GM12878 (cell line): ENCODE data around the gene HPF1. TPM values are rescaled to one million over a fixed set of nuclear protein-coding genes. Genes with fewer than 3 reads are reported as not detected.

ENCODE experiments used
- ATAC-seq: fragments of 200-7000 bp; cut with Tn5 transposase; 3 replicates; pipeline ENCODE4 v1.9.1; 2020; ENCODE audit warnings: mild to moderate bottlenecking, moderate library complexity
- BruUV-seq: library from RNA; stranded (reverse); fragments of 400-500 nt; replicated peaks from 2 replicates; lab custom pipeline; 2021; lab: Mats Ljungman, UMichigan
- CTCF ChIA-PET: fragments of 300-600 bp; sonication (Branson Sonifier 250); formaldehyde crosslinking; extraction: SDS; loops from one replicate; lab custom pipeline; 2021; ENCODE audit warnings: inconsistent platforms; lab: Yijun Ruan, JAX
- POLR2A ChIA-PET: fragments of 350-600 bp; formaldehyde crosslinking; extraction: SDS; loops from one replicate; lab custom pipeline; 2021; ENCODE audit warnings: inconsistent platforms; lab: Charles Lee
- RAD21 ChIA-PET: fragments of 300-600 bp; sonication (Branson Sonifier 250); formaldehyde crosslinking; loops from one replicate; lab custom pipeline; 2023; ENCODE audit warnings: antibody characterized with exemption; ENCODE audit not compliant: unreplicated experiment; lab: Charles Lee
- SMC1A ChIA-PET: fragments of 300-600 bp; sonication (Branson Sonifier 250); formaldehyde crosslinking; loops from one replicate; lab custom pipeline; 2023; ENCODE audit not compliant: unreplicated experiment, uncharacterized antibody; lab: Charles Lee
- DNase-seq: peaks from one replicate; pipeline ENCODE4 v3.0.0-alpha.2; 2011; ENCODE audit warnings: low read depth, low spot score
- FAIRE-seq: peaks from 3 replicates; lab custom pipeline; 2011; peaks lifted over from hg19 to GRCh38; lab: Jason Lieb, UNC
- H2AFZ ChIP-seq: 2 replicates; pipeline ENCODE4 v1.6.0; 2011; ENCODE audit warnings: low read depth, low read length, control low read depth; ENCODE audit not compliant: control insufficient read depth
- H3K27ac ChIP-seq: 2 replicates; pipeline ENCODE4 v1.5.1; 2011; ENCODE audit warnings: control low read depth; ENCODE audit not compliant: control insufficient read depth, insufficient read depth
- H3K27me3 ChIP-seq, 2 experiments: replicated peaks in 1 of 2; 2 replicates each; pipeline versions ENCODE4 v1.6.0 to v1.6.1; 2011; ENCODE audit warnings: low read length in 1 of 2; ENCODE audit not compliant: control insufficient read depth in 2 of 2, insufficient read depth in 2 of 2
- H3K36me3 ChIP-seq, 2 experiments: 2 replicates each; pipeline ENCODE4 v1.5.1; 2011; ENCODE audit warnings: low read length in 1 of 2; ENCODE audit not compliant: control insufficient read depth in 2 of 2, insufficient read depth in 2 of 2
- H3K4me1 ChIP-seq: 2 replicates; pipeline ENCODE4 v1.6.1; 2011; ENCODE audit warnings: mild to moderate bottlenecking, low read length, moderate library complexity, mixed read lengths; ENCODE audit not compliant: control insufficient read depth, insufficient read depth
- H3K4me2 ChIP-seq: 2 replicates; pipeline ENCODE4 v1.6.0; 2011; ENCODE audit warnings: control low read depth; ENCODE audit not compliant: control insufficient read depth, insufficient read depth
- H3K4me3 ChIP-seq: fragments of 200-600 bp; sonication (generic); 2 replicates; pipeline ENCODE4 v1.5.1; 2016
- H3K79me2 ChIP-seq: 2 replicates; pipeline ENCODE4 v1.6.0; 2011; ENCODE audit warnings: low read length; ENCODE audit not compliant: control insufficient read depth, insufficient read depth
- H3K9ac ChIP-seq: 2 replicates; pipeline ENCODE4 v1.8.0; 2011; ENCODE audit warnings: low read length, control low read depth, mixed read lengths; ENCODE audit not compliant: control insufficient read depth, insufficient read depth
- H3K9me3 ChIP-seq: replicated peaks from 3 replicates; pipeline ENCODE4 v1.5.1; 2011; ENCODE audit warnings: mild to moderate bottlenecking, low read length; ENCODE audit not compliant: control insufficient read depth, insufficient read depth
- H4K20me1 ChIP-seq: 2 replicates; pipeline ENCODE4 v1.6.0; 2011; ENCODE audit not compliant: control insufficient read depth, insufficient read depth
- BRCA1 ChIP-seq: IDR thresholded peaks from 2 replicates; pipeline ENCODE4 v1.6.1; 2011; ENCODE audit warnings: low read depth, low read length, improper control_type of control experiment
- CHD4 ChIP-seq: fragments of 200-600 bp; sonication (generic); IDR thresholded peaks from 2 replicates; pipeline ENCODE4 v1.6.1; 2016; ENCODE audit warnings: mild to moderate bottlenecking
- CTCF ChIP-seq, 3 experiments: IDR thresholded peaks in 2 of 3; conservative IDR thresholded peaks in 1 of 3; 2 replicates each; pipeline ENCODE4 v1.5.1; 2011; ENCODE audit warnings: low read depth in 3 of 3, low read length in 3 of 3, mild to moderate bottlenecking in 3 of 3, control low read depth in 2 of 3, moderate library complexity in 2 of 3, inconsistent platforms in 1 of 3, mixed read lengths in 1 of 3; ENCODE audit not compliant: control insufficient read depth in 2 of 3, insufficient read depth in 1 of 3; ENCODE audit errors: extremely low read depth in 1 of 3
- GABPA ChIP-seq: IDR thresholded peaks from 2 replicates; pipeline ENCODE4 v1.6.1; 2014; ENCODE audit warnings: antibody characterized with exemption, low read depth, mild to moderate bottlenecking, inconsistent platforms
- HDAC6 ChIP-seq: fragments of 200-600 bp; sonication (generic); IDR thresholded peaks from one replicate; pipeline ENCODE4 v1.8.0; 2017; ENCODE audit warnings: antibody characterized with exemption; ENCODE audit not compliant: unreplicated experiment
- MTA3 ChIP-seq: IDR thresholded peaks from 2 replicates; pipeline ENCODE4 v1.6.1; 2012; ENCODE audit warnings: low read length, inconsistent platforms, borderline replicate concordance
- NRF1 ChIP-seq: conservative IDR thresholded peaks from 2 replicates; pipeline ENCODE4 v1.6.1; 2011; ENCODE audit warnings: mild to moderate bottlenecking, low read depth, low read length, improper control_type of control experiment
- POLR2A ChIP-seq: IDR thresholded peaks from 2 replicates; pipeline ENCODE4 v1.6.1; 2011; ENCODE audit warnings: low read depth, mild to moderate bottlenecking, low read length
- RAD21 ChIP-seq: IDR thresholded peaks from 2 replicates; pipeline ENCODE4 v1.6.1; 2011; ENCODE audit warnings: mild to moderate bottlenecking, low read depth, low read length, moderate library complexity; ENCODE audit not compliant: insufficient read depth
- RFX5 ChIP-seq: IDR thresholded peaks from 2 replicates; pipeline ENCODE4 v1.6.1; 2011; ENCODE audit warnings: low read depth, low read length, improper control_type of control experiment
- STAT1 ChIP-seq: fragments of 450-650 bp; conservative IDR thresholded peaks from 2 replicates; pipeline ENCODE4 v1.6.1; 2014; ENCODE audit warnings: antibody characterized with exemption, mild to moderate bottlenecking
- ZNF207 ChIP-seq: fragments of 450-650 bp; IDR thresholded peaks from 2 replicates; pipeline ENCODE4 v1.6.1; 2014; ENCODE audit warnings: antibody characterized with exemption, mild to moderate bottlenecking, borderline replicate concordance
- WGBS: methylation state at CpG from one replicate; pipeline ENCODE4 v1.1.6; 2016; ENCODE audit warnings: low lambda C conversion rate; ENCODE audit not compliant: insufficient replicate concordance, insufficient coverage; ENCODE audit errors: missing lambda C conversion rate; 5-methylcytosine and 5-hydroxymethylcytosine counted together
- in situ Hi-C: fragments of 300-500 bp; cut with MboI; formaldehyde crosslinking; loops from 9 replicates; pipeline ENCODE4 v1.14.3; 2018; ENCODE audit warnings: mixed read lengths
- intact Hi-C: fragments of 100-400 bp; cut with micrococcal nuclease; formaldehyde crosslinking; loops from one replicate; pipeline ENCODE4 v1.14.2; 2022; ENCODE audit not compliant: unreplicated experiment
- polyA plus RNA-seq, 11 experiments: library from polyadenylated mRNA; depleted of rRNA in 4 of 11; unstranded in 6 of 11; stranded (reverse) in 5 of 11; fragments of >200 nt; fragmentation: Nextera tagmentation in 4 of 11; fragmentation: Illumina TruSeq in 1 of 11; extraction: Ambion mirVana in 4 of 11; extraction: Trizol in 1 of 11; gene quantifications; 1 replicate in 1 of 11; 2 replicates in 10 of 11; pipeline versions ENCODE4 v1.2.1 to v1.2.3, GENCODE V29; 2011 to 2016; ENCODE audit warnings: inconsistent platforms in 2 of 11, missing spikeins in 2 of 11, low read depth in 1 of 11
- total RNA-seq, 4 experiments: library from RNA; depleted of rRNA in 3 of 4; stranded (reverse); fragments of >200 nt in 3 of 4; fragmentation: Illumina TruSeq in 1 of 4; extraction: Trizol in 1 of 4; gene quantifications; 2 replicates each; pipeline versions ENCODE4 v1.2.1 to v1.2.3, GENCODE V29; 2013 to 2021
- TF ChIP-seq, protein P1 (sequence below): fragments of 450-650 bp; formaldehyde crosslinking; IDR thresholded peaks from 2 replicates; pipeline ENCODE4 v1.4.0; 2022; ENCODE audit warnings: mild to moderate bottlenecking, moderate library complexity

The HPF1 gene
- total and polyA plus RNA-seq, 10 of the 15 experiments (the other 5 are each of a cell fraction or from before 2014, with no cell fraction given) = 31.2 to 93.5 (median 48.7) TPM

GRCh38 chr4:169791062-169791461, 33.3 kb upstream of the HPF1 start (continued):
- TF ChIP-seq, protein P1, sequence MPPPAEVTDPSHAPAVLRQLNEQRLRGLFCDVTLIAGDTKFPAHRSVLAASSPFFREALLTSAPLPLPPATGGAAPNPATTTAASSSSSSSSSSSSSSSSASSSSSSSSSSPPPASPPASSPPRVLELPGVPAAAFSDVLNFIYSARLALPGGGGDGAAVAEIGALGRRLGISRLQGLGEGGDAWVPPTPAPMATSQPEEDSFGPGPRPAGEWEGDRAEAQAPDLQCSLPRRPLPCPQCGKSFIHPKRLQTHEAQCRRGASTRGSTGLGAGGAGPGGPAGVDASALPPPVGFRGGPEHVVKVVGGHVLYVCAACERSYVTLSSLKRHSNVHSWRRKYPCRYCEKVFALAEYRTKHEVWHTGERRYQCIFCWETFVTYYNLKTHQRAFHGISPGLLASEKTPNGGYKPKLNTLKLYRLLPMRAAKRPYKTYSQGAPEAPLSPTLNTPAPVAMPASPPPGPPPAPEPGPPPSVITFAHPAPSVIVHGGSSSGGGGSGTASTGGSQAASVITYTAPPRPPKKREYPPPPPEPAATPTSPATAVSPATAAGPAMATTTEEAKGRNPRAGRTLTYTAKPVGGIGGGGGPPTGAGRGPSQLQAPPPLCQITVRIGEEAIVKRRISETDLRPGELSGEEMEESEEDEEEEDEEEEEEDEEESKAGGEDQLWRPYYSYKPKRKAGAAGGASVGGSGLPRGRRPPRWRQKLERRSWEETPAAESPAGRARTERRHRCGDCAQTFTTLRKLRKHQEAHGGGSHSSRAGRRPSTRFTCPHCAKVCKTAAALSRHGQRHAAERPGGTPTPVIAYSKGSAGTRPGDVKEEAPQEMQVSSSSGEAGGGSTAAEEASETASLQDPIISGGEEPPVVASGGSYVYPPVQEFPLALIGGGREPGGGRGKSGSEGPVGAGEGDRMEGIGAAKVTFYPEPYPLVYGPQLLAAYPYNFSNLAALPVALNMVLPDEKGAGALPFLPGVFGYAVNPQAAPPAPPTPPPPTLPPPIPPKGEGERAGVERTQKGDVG = no peak
- TF ChIP-seq ZNF207 (no peak), HDAC6 (no peak)

- POLR2A ChIA-PET = no interaction called here
- DNase-seq (no peak), FAIRE-seq (no peak), ATAC-seq (peak; percentile 49; the same call in 2 of the 3 replicates)
- H3K36me3 ChIP-seq = no peaks in the 10 kb centered on the region
- SMC1A ChIA-PET = interaction anchor here (0.6 to 0.7 kb wide), 2 partner anchors 21 to 47 kb away, joined by 3 read pairs; no protein-coding TSS in a partner anchor
- no peak overlapping the region for H3K4me3 ChIP-seq
- CTCF ChIA-PET = interaction anchor here (1.9 kb wide), 1 partner anchor 161 kb away, joined by 9 read pairs; the partner anchor contains the start of gene NEK1
- no peaks in the 10 kb centered on the region for H4K20me1 ChIP-seq
- WGBS = 33% methylated on average over 56 of the region's 58 CpGs
- in situ Hi-C loops (no loop called here), intact Hi-C loops (no loop called here)
- RAD21 ChIA-PET = interaction anchor here (0.9 kb wide), 1 partner anchor 162 kb away, joined by 6 read pairs; no protein-coding TSS in a partner anchor
- no TSS peak for BruUV-seq
- no peaks in the 10 kb centered on the region; the same call in 1 of the 2 replicates for H3K4me1 ChIP-seq
- no peaks in the 10 kb centered on the region for H3K9me3 ChIP-seq
- H3K4me2 ChIP-seq = peak overlapping the region; percentile 55; the same call in 1 of the 2 replicates
- H3K9ac ChIP-seq = no peak overlapping the region
- no peaks in the 10 kb centered on the region for H3K27me3 ChIP-seq
- H3K79me2 ChIP-seq = no peaks in the 10 kb centered on the region
- TF ChIP-seq RFX5 (no peak), POLR2A (peak; percentile 33; the same call in 1 of the 2 replicates), STAT1 (no peak), CTCF (IDR thresholded peaks at IDR 0.05 in 2 of 3, conservative IDR thresholded peaks at IDR 0.05 in 1 of 3; ENCODE audit: control insufficient read depth in 2 of 3, extremely low read depth in 1 of 3, insufficient read depth in 1 of 3, low read depth in 3 of 3, low read length in 3 of 3) (peak; percentile 9 to 34 (median 25); a peak in 1 of 6 replicates), GABPA (0 out of 2 replicates have a peak, but pooled peaks have one; percentile 52), CHD4 (no peak), RAD21 (peak; percentile 8; the same call in 1 of the 2 replicates), BRCA1 (no peak), NRF1 (no peak), MTA3 (no peak)
- H3K27ac ChIP-seq = no peak overlapping the region
- H2AFZ ChIP-seq = peak overlapping the region; percentile 49; the same call in 1 of the 2 replicates
Observed at GRCh38 chr4:169774466-169775445, 17.0 kb upstream of the HPF1 start.
